OCI-LY7 (cell line): ENCODE data around the gene PPP2R3A.

Experiments
- CTCF ChIP-seq: fragments of 200-600 bp; sonication (generic); conservative IDR thresholded peaks from 2 replicates; pipeline ENCODE4 v1.5.1; 2014; ENCODE audit warnings: mild to moderate bottlenecking, antibody characterized with exemption, low read length, moderate library complexity, mixed read lengths
- EZH2phosphoT487 ChIP-seq: fragments of 200-600 bp; sonication (generic); IDR thresholded peaks from 2 replicates; pipeline ENCODE4 v1.6.1; 2018; ENCODE audit warnings: low read depth, borderline replicate concordance, mild to moderate bottlenecking, mixed run types, antibody characterized with exemption, low read length, moderate library complexity, mixed read lengths

- TF ChIP-seq CTCF: no peak
- no peak for TF ChIP-seq EZH2phosphoT487
These were observed 175.8 kb downstream of the PPP2R3A start for GRCh38 chr3:136141291-136141785.
